NT2/D1 (cell line): Measurements from ENCODE around the gene LDLRAD3.

ENCODE experiments used
- DNase-seq: peaks from one replicate; pipeline ENCODE4 v3.0.0-alpha.2; 2011; ENCODE audit warnings: low read depth, low spot score
- H3K27me3 ChIP-seq: 2 replicates; pipeline ENCODE4 v1.6.0; 2011; ENCODE audit warnings: mild to moderate bottlenecking; ENCODE audit not compliant: insufficient read length, insufficient read depth
- H3K36me3 ChIP-seq: 2 replicates; pipeline ENCODE4 v1.6.1; 2011; ENCODE audit warnings: mild to moderate bottlenecking, low read length, mixed read lengths; ENCODE audit not compliant: insufficient read depth, insufficient read length
- H3K4me1 ChIP-seq: 2 replicates; pipeline ENCODE4 v1.5.1; 2011; ENCODE audit not compliant: insufficient read depth, insufficient read length
- H3K4me3 ChIP-seq: 2 replicates; pipeline ENCODE4 v1.5.1; 2011; ENCODE audit warnings: low read depth; ENCODE audit not compliant: insufficient read length
- H3K9ac ChIP-seq: 2 replicates; pipeline ENCODE4 v1.6.0; 2011; ENCODE audit warnings: low read depth; ENCODE audit not compliant: insufficient read length
- H3K9me3 ChIP-seq: 2 replicates; pipeline ENCODE4 v1.5.1; 2011; ENCODE audit warnings: mild to moderate bottlenecking, low read length; ENCODE audit not compliant: insufficient read depth
- SUZ12 ChIP-seq: IDR thresholded peaks from 2 replicates; pipeline ENCODE4 v1.6.1; 2011; ENCODE audit not compliant: insufficient read length, insufficient read depth; ENCODE audit errors: extremely low read depth
- YY1 ChIP-seq: IDR thresholded peaks from 2 replicates; pipeline ENCODE4 v1.6.1; 2011; ENCODE audit not compliant: insufficient read length, insufficient read depth
- ZNF274 ChIP-seq: IDR thresholded peaks from 2 replicates; pipeline ENCODE4 v1.6.1; 2011; ENCODE audit warnings: mild to moderate bottlenecking, low read depth, low read length

The LDLRAD3 gene

DNA sequence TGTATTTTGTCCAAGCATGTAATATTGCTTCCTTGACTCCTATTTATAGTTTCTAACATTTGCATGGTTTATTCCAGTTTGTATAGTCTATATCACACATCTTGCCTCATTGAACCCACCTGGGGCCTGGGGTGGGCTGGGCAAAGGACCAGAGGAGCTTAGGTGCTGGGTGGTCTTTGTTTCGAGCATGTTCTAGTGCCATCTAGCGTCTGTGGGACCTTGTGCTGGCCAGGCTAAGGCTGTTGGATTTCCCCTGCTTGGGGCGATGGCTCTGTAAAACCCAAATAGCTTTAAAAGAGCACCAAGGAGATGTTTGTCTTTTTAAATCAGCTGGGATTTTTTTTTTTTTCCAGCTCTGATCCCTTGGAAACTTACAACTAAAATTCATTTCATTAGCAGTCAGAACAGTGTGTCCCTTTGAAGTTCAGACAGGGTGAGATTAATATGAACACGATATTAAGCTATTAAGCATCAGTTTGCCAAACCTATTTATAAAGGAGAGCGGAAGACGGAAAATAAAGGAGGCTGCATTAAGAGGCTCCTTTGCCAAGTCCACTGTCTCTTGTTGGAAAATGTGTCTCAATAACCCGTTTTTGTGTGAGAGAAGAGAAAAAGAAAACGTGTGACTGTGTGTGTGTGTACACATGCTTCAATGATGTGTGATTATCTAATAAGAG, 188.0 kb downstream of the LDLRAD3 start:
- H3K36me3 ChIP-seq = no peaks in the 10 kb centered on the region
- TF ChIP-seq ZNF274 (no peak), YY1 (no peak), SUZ12 (no peak)

DNA sequence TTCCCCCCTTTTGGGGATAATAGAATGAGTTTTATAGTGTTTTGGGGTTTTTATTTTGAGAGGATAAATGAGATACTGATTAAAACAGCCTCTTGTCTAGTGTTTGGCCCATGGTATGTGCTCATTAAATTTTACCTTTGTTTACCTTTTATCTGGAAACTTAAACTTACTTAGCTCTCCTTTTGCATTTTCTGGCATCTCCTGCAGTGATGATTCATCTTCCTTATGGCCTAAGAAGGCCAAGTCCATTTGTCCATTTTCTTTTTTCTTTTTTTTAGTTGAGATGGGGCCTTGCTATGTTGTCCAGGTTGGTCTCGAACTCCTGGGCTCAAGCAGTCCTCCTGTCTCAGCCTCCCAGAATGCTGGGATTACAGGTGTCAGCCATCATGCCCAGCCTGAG, 189.1 kb downstream of the LDLRAD3 start:
- peaks cover 13% of the 10 kb centered on the region for H3K9me3 ChIP-seq
- DNase-seq = no peak

More for the DNA sequence above, 188.0 kb downstream of the LDLRAD3 start:
- no peak overlapping the region for H3K4me3 ChIP-seq
- no peaks in the 10 kb centered on the region for H3K4me1 ChIP-seq
- no peak overlapping the region for H3K9ac ChIP-seq
- peaks cover 13% of the 10 kb centered on the region for H3K9me3 ChIP-seq
- peak; percentile 54 for DNase-seq
- no peaks in the 10 kb centered on the region for H3K27me3 ChIP-seq

DNA sequence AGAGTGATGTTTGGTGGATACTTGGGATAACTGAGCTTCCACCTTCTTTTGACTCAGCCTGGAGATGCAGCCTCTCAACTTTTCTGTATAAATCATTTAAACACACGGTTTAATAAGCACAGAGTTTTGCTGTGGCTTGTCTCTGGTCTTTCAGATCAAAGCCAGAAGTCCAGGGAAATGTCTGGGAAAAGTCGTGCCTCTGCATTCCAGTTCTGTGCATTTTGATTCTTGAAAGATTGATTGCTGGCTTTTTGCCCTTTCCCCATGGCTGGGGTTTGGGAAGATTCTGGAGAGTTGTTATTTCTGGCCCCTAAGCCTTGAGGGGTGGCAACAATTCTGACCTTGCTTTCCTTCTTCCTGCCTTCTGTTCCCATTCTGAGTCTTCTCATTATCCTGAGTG, 191.2 kb downstream of the LDLRAD3 start:
- H3K9ac ChIP-seq = no peak overlapping the region
- H3K36me3 ChIP-seq = peaks cover 3% of the 10 kb centered on the region
- no peak for DNase-seq
- no peaks in the 10 kb centered on the region for H3K4me1 ChIP-seq
- H3K27me3 ChIP-seq = no peaks in the 10 kb centered on the region
- H3K4me3 ChIP-seq = no peak overlapping the region
- TF ChIP-seq SUZ12 (no peak), ZNF274 (no peak), YY1 (no peak)
- H3K9me3 ChIP-seq = peaks cover 2% of the 10 kb centered on the region

More for the DNA sequence above, 189.1 kb downstream of the LDLRAD3 start:
- Histone ChIP-seq H3K4me3 (no peak overlapping the region), H3K9ac (no peak overlapping the region), H3K4me1 (no peaks in the 10 kb centered on the region), H3K27me3 (no peaks in the 10 kb centered on the region), H3K36me3 (peaks cover 3% of the 10 kb centered on the region)
- TF ChIP-seq YY1 (no peak), ZNF274 (no peak), SUZ12 (no peak)

DNA sequence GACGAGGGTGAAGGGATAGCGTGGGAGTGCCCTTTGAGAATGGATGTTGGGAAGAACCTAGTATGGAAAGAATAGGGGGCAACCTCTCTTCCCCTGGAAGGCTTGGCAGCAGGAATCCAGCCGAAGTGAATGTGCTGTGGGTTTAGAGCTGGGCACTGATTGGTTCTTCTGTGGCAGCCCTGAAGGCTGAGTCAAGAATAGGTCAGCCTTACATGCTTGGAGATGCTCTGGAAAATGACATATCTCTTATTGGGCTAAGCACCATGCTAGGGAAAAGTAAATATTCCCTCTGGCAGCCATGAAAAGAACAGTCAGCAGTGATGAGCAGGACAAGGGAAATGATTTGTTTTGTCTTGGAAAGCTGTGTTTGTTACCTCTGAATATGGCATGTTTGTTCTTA, 195.9 kb downstream of the LDLRAD3 start:
- H3K9ac ChIP-seq = no peak overlapping the region
- peaks cover 7% of the 10 kb centered on the region; the same call in 1 of the 2 replicates for H3K9me3 ChIP-seq
- no peak for TF ChIP-seq ZNF274
- TF ChIP-seq SUZ12 = no peak
- TF ChIP-seq YY1 = no peak
- peaks cover 3% of the 10 kb centered on the region for H3K36me3 ChIP-seq
- no peaks in the 10 kb centered on the region for H3K4me1 ChIP-seq
- no peaks in the 10 kb centered on the region for H3K27me3 ChIP-seq
- no peak for DNase-seq
- H3K4me3 ChIP-seq = no peak overlapping the region

DNA sequence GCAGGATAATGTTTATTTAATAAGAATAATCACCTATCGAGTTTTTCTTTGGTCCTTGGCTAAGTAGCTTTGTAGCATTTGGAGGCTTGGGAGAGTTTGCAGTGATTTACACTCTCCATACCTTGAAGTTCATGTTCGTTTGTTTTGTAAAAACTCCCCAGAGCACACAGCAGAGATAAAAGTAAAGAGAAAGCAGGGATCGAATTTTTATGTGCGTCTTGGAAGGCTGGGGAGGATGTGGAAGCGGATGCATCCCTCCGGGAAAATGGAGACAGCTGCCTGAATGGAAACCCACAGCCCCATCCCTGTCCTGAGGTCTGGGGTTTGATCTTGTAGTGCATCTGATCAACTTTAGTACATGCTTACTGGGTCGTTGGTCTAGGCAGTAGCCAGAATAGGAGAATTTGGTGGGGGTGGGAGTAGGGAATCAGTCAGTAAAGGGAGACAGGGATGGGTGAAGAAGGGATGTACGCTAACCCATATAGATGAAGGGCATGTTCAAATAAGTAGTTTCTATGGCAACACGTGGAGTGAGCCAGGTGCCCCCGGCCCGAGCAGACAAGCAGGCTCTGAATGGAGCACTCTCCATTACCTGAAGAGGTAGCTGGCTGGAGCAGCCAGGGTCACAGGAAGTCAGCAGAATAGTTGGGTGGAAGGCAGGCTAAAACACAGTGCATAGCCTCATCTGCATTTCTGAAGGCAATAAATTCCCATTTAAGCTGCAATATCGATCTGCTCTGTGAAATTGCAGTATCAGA, 197.5 kb downstream of the LDLRAD3 start:
- no peak for DNase-seq
- no peaks in the 10 kb centered on the region for H3K27me3 ChIP-seq
- H3K4me3 ChIP-seq = no peak overlapping the region
- H3K9me3 ChIP-seq = peaks cover 7% of the 10 kb centered on the region
- H3K36me3 ChIP-seq = peaks cover 3% of the 10 kb centered on the region
- H3K4me1 ChIP-seq = no peaks in the 10 kb centered on the region
- no peak overlapping the region for H3K9ac ChIP-seq
- TF ChIP-seq ZNF274 (no peak), YY1 (no peak), SUZ12 (no peak)

DNA sequence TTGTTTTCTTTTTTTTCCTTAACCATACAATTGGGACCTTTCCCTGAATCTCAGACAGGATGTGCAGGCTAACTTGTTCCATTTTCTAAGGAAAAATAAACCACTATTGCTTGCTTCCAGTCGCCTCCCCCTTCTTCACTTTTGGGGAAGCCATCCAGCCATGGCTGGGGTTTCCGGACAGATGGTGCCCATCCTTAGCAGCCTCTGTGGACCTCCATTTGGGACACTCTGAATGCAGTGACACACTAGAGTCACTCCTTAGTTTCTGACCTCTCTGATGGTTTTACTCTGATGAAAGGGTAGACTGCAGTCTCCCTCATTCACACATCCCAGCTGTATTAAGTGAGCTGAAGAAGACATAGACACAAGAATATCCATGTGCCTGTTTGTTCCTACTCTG, 198.1 kb downstream of the LDLRAD3 start:
- Histone ChIP-seq H3K9ac (no peak overlapping the region), H3K9me3 (peaks cover 7% of the 10 kb centered on the region), H3K27me3 (no peaks in the 10 kb centered on the region), H3K4me3 (no peak overlapping the region), H3K4me1 (no peaks in the 10 kb centered on the region), H3K36me3 (peaks cover 2% of the 10 kb centered on the region)
- DNase-seq = no peak
- no peak for TF ChIP-seq YY1
- no peak for TF ChIP-seq SUZ12
- no peak for TF ChIP-seq ZNF274

DNA sequence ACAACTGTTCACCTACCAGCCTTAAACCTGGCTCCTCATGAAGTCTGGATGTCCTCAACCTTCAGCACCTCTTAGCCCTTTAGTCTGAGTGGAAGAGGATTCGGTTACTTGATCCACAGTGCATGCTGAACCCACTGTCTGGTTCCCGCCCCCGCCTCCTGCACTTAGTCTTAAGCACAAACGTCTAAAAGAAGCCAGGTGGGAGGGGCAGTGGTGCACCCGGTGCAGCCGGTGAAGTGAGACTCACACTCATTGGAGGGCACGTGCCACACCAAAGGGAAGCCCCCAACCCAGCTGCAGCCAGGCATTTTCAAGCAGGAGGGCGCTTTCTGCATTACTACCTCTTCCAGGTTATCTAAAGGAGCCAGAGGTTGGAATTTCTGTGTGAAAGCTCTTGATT, 198.6 kb downstream of the LDLRAD3 start:
- TF ChIP-seq YY1 (no peak), ZNF274 (no peak), SUZ12 (no peak)
- Histone ChIP-seq H3K36me3 (no peaks in the 10 kb centered on the region), H3K4me1 (no peaks in the 10 kb centered on the region), H3K4me3 (no peak overlapping the region), H3K9me3 (peaks cover 7% of the 10 kb centered on the region), H3K9ac (no peak overlapping the region), H3K27me3 (no peaks in the 10 kb centered on the region)
- no peak for DNase-seq
